ENCODE data around the gene INPP5A. TPM values are rescaled to one million over a fixed set of nuclear protein-coding genes. Genes with fewer than 3 reads are reported as not detected.

The INPP5A gene
- total RNA-seq, 4 donors from 2014 or later, result 31.2 to 51.8 (median 41.5) TPM

- DNase-seq (ENCODE audit: low spot score in 2 of 2), result no peak
- no peak overlapping the region for H3K4me3 ChIP-seq (ENCODE audit: low read depth, poor library complexity, severe bottlenecking)
- intact Hi-C loops (cut with DNase I; ENCODE audit: low total_unique reads), result no loop called here
- TF ChIP-seq POLR2A (IDR thresholded peaks at IDR 0.05), result no peak
- TF ChIP-seq CTCF (IDR thresholded peaks at IDR 0.05), result no peak
- WGBS, 2 donors, result 89 to 94% methylated on average over 24 of the region's 24 CpGs
Measured at GRCh38 chr10:132735923-132736391, 198.4 kb downstream of the INPP5A start.

GRCh38 chr10:132737390-132738048 is 199.9 kb downstream of the INPP5A start:
- intact Hi-C loops (cut with DNase I; ENCODE audit: low total_unique reads), result no loop called here

GRCh38 chr10:132738454-132739224 is 201.1 kb downstream of the INPP5A start:
- no peak overlapping the region for H3K4me3 ChIP-seq (ENCODE audit: low read depth, poor library complexity, severe bottlenecking)
- 91 to 93% methylated on average over 25 of the region's 25 CpGs for WGBS, 2 donors
- intact Hi-C loops (cut with DNase I; ENCODE audit: low total_unique reads), result no loop called here
- no peak for DNase-seq (ENCODE audit: low spot score in 2 of 2)
- TF ChIP-seq CTCF (IDR thresholded peaks at IDR 0.05), result no peak
- TF ChIP-seq POLR2A (IDR thresholded peaks at IDR 0.05), result no peak

More at GRCh38 chr10:132737390-132738048, 199.9 kb downstream of the INPP5A start:
- no peak for TF ChIP-seq CTCF (IDR thresholded peaks at IDR 0.05)
- TF ChIP-seq POLR2A (IDR thresholded peaks at IDR 0.05), result no peak
- whole genome bisulfite sequencing, 2 donors, result 91 to 96% methylated on average over 16 of the region's 16 CpGs
- no peak for DNase-seq (ENCODE audit: low spot score in 2 of 2)
- no peak overlapping the region for H3K4me3 ChIP-seq (ENCODE audit: low read depth, poor library complexity, severe bottlenecking)

GRCh38 chr10:132739225-132739613 is 201.6 kb downstream of the INPP5A start:
- TF ChIP-seq POLR2A (IDR thresholded peaks at IDR 0.05) (no peak), CTCF (IDR thresholded peaks at IDR 0.05) (no peak)
- WGBS, 2 donors, result 86 to 91% methylated on average over 14 of the region's 14 CpGs
- H3K4me3 ChIP-seq (ENCODE audit: low read depth, poor library complexity, severe bottlenecking), result no peak overlapping the region
- no peak for DNase-seq (ENCODE audit: low spot score in 2 of 2)
- intact Hi-C loops (cut with DNase I; ENCODE audit: low total_unique reads), result no loop called here

- DNase-seq (ENCODE audit: low spot score in 2 of 2), result no peak
- no peak overlapping the region for H3K4me3 ChIP-seq (ENCODE audit: low read depth, poor library complexity, severe bottlenecking)
- intact Hi-C loops (cut with DNase I; ENCODE audit: low total_unique reads), result no loop called here
- 86 to 95% methylated on average over 6 of the region's 6 CpGs for WGBS, 2 donors
- TF ChIP-seq CTCF (IDR thresholded peaks at IDR 0.05), result no peak
- TF ChIP-seq POLR2A (IDR thresholded peaks at IDR 0.05), result no peak
Measured at GRCh38 chr10:132740588-132740987, 203.0 kb downstream of the INPP5A start.

All from lower leg skin (tissue), 4 donors.